Epidermal melanocyte (primary cell): Measurements from ENCODE around the gene KLF12.

Source experiments
- DNase-seq: peaks from one replicate; pipeline ENCODE4 v3.0.0; 2011; ENCODE audit warnings: low spot score; ENCODE audit not compliant: insufficient read length

The KLF12 gene

DNA sequence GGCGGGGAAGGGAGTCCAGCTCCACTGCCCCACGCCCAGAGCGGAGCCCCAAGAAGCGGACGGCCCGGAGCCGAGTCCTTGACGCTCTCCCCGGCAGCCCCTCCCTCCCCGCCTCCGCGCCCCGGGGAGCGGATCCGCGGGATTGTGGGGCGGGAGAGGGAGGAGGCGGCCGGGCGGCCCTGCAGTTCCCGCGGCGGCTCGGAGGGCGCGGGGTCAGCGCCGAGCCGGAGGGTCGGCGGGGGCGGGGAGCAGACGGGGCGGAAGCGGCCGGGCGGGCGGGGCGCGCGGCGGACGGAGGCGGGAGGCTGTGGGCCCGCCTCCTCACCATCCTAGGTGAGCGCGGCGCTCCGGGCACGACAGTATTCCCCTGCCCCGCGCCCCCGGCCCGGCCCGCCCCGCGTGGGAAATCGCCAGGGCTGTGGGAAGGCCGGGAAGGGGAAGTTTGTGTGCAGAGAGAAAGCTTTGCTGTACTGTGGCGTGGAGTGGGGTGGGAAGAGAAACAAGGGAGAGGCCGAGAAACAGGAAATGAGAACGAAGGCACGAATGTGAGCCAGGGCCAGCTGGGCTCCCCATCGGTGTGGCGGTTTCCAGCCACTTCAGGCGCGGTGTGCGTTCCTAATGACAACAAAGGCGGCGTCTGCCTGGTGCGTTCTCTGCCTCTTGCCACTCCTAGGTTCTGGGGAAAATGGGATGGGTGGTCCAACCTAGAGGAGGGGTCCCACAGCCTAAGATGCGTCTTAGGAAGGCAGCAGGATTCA lies 1.3 kb upstream of the KLF12 start:
- DNase-seq: no peak

DNA sequence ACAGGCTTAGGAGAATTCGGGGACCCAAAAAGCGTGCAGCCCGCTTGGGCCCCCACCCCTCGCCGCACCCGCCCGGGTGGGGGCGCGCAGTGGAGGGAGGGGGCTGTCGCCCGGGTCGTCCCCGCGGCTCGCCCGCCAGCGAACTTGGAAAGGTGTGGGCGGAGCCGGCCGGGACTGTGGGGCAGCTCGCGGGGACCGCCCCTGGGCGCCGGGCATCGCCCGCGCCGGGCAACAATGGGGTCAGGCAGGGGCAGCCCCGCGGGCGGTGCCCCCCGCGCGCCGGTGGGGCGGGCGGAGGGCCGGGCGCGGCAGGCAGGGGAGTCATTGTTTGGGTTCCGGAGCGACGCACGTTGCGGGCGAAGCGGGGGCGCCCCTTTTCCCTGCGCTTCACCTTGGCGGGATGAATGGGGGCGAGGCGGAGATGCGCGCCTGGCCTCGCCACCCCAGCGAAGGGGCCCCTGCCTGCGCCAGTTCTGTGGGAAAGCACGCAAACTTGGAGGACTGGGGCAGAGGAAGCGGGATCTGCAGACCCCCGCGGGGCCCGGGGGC lies 647 bp upstream of the KLF12 start:
- no peak for DNase-seq

DNA sequence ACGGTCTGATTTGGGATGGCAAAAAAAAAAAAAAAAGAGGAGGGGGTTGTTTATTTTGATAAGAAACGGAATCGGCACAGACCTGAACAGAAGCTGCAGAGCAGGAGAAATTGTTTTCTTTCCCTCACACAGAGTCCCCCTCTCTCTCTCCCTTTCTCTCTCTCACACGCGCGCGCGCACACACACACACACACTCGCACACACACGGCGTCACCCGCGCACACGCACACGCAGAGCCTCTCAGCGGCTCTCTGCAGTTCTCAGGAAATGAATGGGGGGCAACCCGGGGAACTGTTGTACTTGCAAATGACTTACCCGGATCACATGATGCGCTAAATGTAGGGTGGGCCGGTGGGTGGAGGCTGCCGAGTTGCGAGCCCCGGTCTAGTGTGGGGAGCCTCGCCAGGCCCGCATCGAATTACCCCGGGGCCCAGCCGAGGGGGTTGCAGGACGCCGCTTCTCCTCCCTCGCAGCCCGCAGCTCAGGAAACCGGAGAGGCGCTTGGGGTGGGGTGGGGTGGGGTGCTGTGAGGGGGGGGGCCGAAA lies 475 bp downstream of the KLF12 start:
- DNase-seq: no peak

DNA sequence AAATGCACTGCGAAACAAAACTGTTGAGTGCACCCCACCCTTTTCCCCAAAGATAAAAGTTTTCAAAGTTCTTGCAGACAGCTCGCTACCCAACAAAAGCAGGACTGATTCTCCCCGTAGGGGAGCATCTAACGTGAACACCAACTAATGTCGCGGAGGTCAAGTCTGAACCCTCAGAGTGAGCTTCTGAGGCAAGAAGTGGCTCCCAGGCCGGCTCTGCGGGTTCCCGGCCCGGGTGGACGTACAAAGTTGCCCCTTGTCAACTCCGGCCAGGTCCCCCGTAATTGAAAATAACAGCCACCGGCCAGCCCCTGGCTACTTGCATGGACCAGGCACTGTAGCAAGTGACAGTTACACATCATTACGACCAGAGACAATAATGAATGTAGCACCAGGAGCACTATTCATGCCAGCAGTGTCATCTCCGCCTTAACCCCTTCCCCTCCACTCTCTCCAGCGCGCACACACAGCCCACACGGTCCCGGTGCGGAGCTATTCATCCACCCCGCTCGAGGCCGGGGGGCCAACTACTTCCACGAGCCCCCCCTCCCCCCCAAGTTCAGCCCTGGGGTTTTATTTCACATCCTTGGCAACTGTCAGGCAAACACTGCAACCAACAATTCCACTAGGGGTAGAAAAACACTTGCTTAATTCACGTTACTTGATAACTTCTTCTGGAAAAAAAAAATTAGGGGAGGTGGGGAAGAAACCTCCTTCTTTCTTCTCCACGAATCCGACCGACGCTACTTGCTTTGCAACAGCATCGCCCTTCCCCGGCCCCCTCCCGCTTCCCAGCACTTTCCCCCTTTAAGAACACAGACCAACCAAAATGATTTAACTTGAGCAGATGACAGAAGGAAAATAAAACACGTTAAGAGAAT lies 1.2 kb downstream of the KLF12 start:
- no peak for DNase-seq

DNA sequence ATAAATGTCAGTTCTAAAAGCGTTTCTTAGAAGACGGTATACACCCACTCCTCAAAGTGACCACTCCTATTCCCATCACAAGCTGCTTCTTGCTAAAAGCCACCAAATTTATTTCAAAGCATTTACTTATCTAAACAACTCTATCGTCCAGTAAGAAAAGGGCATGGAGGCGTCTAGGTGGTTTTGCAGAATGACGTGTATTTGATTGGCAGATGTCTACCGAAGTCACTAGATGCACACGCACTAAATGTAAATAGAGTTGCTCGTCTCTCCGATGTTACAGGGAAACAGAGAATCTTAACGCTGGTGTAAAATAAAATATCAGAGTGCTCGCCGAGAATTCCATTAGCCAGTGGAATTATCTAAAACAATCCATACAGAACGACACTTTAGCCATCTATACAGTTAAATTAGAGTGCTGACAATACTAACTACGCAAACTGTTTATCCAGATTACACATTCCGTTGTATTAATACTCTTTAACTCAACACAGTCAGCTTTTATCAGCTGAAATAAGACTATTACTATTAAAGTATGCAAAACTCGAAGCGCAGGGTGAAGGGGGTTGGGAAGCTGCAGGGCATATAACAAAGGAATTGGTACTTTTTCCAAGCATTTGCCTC lies 1.9 kb downstream of the KLF12 start:
- no peak for DNase-seq

DNA sequence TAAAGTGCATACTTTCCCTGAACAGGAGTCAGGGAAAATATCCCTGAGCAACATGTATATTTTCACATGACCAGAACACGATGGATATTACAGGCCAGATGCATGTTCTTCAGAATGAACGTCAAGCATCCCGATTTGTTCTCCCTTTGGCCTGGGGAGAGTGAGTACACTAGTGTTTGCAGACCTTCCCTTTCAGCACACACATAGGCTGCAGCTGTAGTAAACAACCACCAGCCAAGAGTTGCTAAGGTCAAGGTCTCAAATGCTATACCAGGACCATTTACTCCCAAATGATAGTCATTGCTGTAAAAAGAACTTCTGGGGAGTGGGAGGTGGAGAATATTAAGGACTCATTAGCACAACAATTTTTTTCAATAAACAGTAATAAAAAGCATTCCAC lies 3.0 kb downstream of the KLF12 start:
- no peak for DNase-seq

DNA sequence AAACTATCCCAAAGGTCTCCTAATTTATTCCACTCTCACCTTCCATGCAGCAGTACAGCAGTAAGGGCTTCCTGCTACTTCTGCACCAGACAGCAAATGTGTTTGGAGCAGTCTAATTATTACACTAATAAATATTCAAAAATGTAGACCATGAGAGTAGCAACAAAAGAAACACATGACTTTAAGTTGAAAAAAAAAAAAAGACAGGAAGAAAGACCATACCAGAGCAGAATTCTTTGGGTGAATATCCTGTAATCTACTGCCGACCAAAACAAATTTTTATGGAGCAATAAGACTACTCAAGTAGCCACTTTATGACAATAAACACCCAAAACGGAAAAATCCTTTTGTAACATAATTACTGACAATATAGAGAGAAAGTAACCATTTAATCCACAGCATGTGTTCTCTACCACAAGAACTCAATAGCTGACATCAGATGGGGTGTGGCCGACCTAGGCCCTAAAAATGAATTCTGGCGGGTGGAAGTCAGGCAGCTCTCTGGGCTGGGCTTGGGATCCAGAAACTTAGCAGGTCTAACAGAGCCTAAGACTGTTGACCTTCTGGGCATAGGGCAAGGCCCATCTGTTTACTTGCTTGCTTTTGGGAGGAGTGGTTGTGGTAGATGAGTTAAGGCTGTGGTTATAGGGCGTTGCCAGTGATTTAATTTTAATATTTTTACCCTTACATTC lies 4.6 kb downstream of the KLF12 start:
- no peak for DNase-seq

DNA sequence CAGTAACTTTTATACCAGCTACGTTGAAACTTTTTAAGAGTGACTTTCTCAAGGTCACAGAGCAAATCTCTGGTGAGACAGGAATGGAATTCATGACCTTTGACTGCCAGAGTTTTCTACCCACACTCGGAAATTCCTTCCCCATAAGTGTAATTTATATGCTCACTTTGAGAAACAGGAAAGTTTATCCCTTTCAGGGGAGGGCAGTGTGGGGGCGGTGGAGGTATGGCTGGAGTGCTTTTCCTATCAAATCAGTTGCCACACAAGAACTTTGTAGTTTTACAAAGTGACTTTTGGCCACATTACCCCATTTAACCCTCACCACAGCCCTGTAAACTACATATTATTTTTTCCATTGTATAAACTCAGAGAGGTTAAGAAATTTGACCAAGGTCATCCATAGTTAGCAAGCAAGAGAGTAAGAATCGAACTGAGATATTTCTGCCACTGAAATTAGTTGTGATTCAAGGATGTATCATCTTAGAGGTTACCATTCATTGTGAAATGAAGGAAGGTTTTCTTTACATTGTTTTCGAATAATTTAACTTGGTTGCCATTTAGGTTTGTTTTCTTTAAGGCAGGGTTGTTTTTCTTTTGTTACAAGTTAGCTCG lies 5.9 kb downstream of the KLF12 start:
- DNase-seq: no peak

DNA sequence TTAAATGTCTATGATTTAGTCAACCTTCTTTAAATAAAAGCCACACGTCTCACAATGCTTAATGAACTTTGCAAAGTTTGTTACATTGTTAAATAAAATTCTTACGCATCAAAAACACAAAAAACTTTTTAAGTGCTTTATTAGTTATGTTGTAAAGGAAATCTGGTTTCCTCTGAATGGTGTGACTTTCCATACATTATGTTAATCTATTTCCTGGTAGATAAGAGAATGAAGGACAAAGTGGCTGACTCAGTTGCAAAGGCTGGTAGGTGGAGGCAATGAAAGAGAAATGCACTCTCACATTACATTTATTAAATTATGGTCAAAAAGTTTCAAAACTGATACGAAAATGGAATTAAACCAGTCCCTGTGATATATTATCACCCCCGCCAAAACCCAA lies 15.9 kb downstream of the KLF12 start:
- no peak for DNase-seq

DNA sequence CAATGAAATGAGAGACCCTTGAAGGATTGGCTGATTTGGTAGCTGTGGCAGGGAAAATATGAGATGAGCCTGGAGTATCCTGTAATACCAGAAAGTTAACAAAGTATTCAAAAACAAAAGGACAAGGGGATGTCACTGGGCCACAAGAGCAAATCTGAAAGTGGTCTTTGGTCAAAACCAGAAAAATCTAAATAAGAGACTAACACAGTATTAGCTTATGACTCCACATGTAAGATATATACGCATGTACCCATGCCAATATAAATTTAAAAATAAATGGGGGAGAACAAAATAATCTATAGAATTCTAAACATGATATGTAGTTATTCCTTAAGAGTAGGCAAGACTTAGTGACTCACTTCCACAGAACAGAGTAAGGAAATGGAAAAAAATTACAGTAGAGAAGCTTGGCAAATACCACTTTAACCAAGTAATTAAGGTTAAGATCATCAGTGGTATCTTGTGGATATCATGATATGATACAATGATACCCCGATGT lies 16.9 kb downstream of the KLF12 start:
- no peak for DNase-seq

DNA sequence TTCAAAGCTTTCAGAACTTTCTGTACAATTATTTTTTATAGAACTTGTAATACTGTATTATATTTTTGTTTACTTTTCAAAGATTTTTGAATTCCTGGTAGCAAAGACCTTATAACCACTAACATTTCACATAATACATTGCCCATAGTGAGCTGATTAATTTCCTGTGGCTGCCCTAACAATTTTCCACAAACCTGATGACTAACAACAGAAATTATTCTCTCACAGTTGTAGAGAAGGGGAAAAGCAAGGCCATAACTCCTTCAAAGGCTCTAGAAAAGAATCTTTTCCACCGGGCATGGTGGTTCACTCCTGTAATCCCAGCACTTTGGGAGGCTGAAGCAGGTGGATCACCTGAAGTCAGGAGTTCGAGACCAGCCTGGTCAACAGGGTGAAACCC lies 19.1 kb downstream of the KLF12 start:
- no peak for DNase-seq

DNA sequence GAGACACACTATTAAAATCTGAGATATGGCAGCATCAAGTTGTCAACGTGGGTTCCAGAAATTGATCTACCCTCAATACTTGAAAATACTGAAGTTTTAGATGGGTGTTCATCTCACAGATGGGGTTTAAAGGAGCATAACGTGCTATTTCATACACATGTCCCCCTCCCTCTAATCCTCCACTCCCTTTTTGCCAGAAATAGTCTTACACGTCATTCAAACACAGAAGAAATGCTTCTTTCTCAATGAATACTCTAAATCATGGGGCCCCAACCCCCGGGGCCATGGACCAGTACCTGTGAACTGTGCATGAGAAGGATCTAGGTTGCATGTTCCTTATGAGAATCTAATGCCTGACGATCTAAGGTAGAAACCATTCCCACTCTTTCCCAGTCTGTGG lies 19.6 kb downstream of the KLF12 start:
- DNase-seq: no peak

DNA sequence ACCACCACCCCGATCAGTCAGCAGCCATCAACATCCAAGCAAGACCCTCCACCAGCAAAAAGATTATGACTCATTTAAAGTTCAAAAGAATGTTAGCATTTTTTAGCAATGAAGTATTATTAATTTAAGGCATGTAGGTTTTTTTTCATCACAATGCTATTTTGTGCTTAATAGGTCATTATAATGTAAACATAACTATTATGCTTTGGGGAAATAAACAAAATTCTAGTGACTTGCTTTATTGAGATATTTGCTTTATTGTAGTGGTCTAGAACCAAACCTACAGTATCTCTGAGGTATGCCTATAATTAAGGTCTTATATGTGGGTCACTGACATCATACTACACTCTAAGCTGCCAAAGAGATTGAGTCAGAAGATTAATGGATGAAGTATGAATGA lies 20.0 kb downstream of the KLF12 start:
- no peak for DNase-seq

DNA sequence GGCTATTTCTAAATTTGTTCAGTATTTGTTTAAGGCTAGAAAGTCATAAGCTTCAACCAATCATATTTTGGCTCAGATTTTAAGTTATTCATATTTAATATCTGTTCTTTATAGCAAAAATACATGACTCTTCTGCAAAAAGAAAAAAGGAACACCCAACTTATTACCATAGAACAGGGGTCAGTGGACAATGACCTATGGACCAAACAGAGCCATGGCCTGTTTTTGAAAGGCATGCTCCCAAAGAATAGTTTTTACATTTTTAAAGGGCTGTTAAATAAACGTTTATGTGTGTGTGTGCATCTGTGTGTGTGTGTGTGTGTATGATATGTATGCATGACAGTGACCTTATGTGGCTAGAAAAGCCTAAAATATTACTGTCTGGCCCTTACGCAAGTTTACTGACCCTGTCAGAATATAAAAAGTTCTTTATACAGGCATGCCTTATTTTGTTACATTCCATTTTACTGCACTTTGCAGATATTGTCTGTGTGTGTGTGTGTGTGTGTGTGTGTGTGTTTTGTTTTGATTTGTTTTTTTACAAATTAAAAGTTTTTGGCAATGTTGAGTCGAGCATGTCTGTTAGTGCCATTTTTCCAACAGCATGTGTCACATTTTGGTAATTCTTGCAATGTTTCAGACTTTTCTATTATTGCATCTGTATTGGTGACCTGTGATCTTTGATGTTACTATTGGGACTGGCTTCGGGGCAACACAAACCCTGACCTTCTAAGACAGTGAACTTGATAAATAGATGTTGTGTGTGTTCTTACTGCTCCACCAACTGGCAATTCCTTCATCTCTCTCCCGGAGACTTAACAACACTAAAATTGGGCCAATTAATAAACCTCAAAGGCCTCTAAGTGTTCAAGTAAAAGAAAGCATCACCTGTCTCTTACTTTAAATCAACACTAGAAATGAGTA lies 22.0 kb downstream of the KLF12 start:
- no peak for DNase-seq

DNA sequence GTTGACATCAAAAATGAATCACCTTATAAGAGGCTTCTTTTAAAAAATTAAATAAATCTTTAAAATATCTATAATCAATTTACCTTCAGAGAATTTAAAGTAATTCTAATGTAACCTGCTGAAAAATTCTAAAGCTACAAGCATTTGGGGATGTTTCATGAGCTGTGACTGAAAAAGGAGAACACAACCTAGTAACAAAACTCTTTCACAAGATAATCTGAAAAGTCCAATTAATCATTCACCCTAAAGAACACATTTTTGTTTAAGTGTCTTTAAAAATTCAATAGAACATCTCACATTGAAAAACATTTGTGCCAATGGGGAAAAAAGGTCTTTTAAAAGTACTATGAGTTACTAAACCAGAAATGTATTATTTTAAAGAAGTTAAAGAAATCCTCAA lies 22.8 kb downstream of the KLF12 start:
- no peak for DNase-seq

DNA sequence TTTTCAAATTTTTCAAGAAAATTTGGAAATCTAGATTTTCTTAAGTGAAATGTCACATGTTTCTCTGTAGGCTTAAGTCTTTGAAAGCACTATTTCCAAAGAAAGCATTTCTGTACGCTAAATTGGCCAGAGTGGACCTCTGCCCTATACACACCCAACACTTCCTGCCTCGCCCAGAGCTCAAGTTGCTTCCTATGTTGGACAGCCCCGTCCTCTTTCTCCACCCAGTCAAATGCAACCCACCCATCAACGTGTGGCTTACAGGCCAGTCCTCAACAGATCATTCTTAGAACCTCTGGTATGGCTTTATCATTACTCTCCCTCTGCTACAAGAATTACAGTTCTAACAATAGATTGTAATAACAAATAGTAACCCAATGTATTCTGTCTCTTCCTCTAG lies 24.2 kb downstream of the KLF12 start:
- no peak for DNase-seq

DNA sequence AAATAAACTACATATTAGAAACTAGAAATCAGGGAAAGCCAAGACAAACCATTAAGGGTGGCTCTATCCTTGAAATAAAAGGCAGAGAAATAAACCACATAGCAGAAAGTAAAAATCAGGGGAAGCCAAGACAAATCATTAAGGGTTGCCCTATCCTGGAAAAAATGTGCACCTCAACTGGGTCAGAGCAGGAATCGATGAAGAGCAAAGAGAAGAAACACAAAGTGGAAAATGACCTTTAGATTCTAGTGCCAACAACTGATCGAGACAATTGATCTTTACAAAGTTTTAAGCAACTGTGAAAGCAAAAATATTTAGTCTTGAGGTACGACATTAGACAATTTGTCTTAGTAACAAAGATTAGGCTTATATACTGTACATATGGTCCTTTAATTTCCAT lies 26.6 kb downstream of the KLF12 start:
- DNase-seq: no peak

DNA sequence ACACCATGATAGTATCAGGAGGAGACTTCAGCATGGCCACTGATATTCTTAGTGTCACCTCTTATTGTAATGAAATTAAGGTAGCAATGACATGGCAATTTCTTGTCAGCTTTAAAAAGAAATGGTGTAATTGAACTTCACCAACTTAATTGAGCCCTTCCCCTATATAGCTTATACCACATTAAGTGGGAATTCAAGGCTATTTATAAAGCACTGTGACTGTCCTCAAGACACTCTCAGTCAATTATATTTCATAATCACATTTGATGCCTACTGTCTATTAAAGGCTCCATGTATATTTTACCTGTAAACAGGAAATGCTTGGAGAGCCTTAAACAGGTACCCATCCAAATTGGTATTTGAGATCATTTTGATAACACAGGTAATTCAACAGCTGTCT lies 28.3 kb downstream of the KLF12 start:
- no peak for DNase-seq

DNA sequence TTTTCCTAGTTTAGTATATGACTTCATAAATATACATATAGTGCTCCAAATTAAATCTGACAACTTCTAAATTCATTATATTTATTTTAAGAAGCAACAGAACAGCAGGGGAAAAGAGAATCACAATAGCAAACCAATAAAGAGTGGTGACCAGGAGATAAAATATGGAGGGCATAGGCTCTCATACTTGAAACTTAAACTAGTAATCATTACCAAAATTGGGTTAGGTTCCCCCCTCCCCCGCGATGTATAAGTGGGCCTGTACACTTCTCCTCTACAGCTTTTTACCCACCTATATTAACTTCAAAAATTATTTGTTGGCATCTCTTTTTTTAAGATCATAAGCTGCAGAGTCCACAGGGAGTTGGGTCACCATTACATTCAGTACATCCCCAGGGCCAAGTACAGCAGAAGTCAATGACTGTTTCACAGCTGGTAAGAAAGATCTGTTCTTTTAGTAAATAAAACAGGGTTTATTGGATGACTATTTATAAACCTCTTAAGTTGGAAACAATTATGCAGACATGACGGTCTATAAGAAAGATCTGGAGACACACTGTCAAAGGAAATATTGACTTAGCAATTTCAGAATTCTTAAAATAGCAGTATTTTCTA lies 29.4 kb downstream of the KLF12 start:
- no peak for DNase-seq
